T-cell (primary cell): ENCODE measurements around the gene ELK4. TPM values are rescaled to one million over a fixed set of nuclear protein-coding genes. Genes with fewer than 3 reads are reported as not detected.

Experiments
- ATAC-seq, 4 experiments: fragments of 200-7000 bp in 3 of 4; fragments of 150-1000 bp in 1 of 4; cut with Tn5 transposase; replicated peaks in 1 of 4; 1 replicate in 3 of 4; 2 replicates in 1 of 4; pipeline ENCODE4 v1.10.0; 2021; ENCODE audit warnings: moderate library complexity in 3 of 4, mild to moderate bottlenecking in 2 of 4, moderate number of reproducible peaks in 1 of 4
- CTCF ChIA-PET, 2 donors: fragments of 300-600 bp; sonication (Branson Sonifier 250); formaldehyde crosslinking; loops; one replicate each; lab custom pipeline; 2022; ENCODE audit warnings: antibody characterized with exemption in 2 of 2; lab: Charles Lee
- POLR2A ChIA-PET, 2 donors: fragments of 300-600 bp; sonication (Branson Sonifier 250); formaldehyde crosslinking; loops; one replicate each; lab custom pipeline; 2022; ENCODE audit warnings: antibody characterized with exemption in 2 of 2; lab: Charles Lee
- DNase-seq, 35 experiments: peaks; one replicate each; pipeline versions ENCODE4 v3.0.0 to v3.0.0-alpha.2; 2013 to 2023
- H3K27ac ChIP-seq: one replicate; pipeline ENCODE4 v1.5.1; 2013; ENCODE audit warnings: low read length
- H3K27me3 ChIP-seq, 2 experiments: replicated peaks in 1 of 2; 1 replicate in 1 of 2; 2 replicates in 1 of 2; pipeline versions ENCODE4 v1.6.1 to v1.7.0; 2013; ENCODE audit warnings: low read length in 1 of 2, mixed read lengths in 1 of 2; ENCODE audit not compliant: control insufficient read depth in 2 of 2, insufficient read depth in 2 of 2; ENCODE audit errors: extremely low read depth in 1 of 2
- H3K36me3 ChIP-seq, 2 donors: 1 replicate in 1 of 2; 2 replicates in 1 of 2; pipeline versions ENCODE4 v1.6.1 to v1.7.0; 2013; ENCODE audit warnings: low read length in 1 of 2; ENCODE audit not compliant: control insufficient read depth in 2 of 2, insufficient read depth in 1 of 2; ENCODE audit errors: extremely low read depth in 1 of 2
- H3K4me1 ChIP-seq, 2 experiments: 1 replicate in 1 of 2; 2 replicates in 1 of 2; pipeline versions ENCODE4 v1.6.1 to v1.7.0; 2013; ENCODE audit warnings: low read length in 2 of 2, mixed read lengths in 1 of 2; ENCODE audit not compliant: insufficient read depth in 2 of 2, control insufficient read depth in 1 of 2; ENCODE audit errors: extremely low read depth in 1 of 2
- H3K4me3 ChIP-seq, 2 donors: 1 replicate in 1 of 2; 2 replicates in 1 of 2; pipeline versions ENCODE4 v1.5.1 to v1.7.0; 2013; ENCODE audit warnings: mild to moderate bottlenecking in 2 of 2, low read length in 1 of 2, moderate library complexity in 1 of 2; ENCODE audit not compliant: control insufficient read depth in 1 of 2; ENCODE audit errors: extremely low read depth in 1 of 2
- H3K9me3 ChIP-seq: 2 replicates; pipeline ENCODE4 v1.7.0; 2013
- H3K27ac Mint-ChIP-seq, 2 donors: one replicate each; pipeline ENCODE4 v1.8.0; 2020 to 2021; ENCODE audit warnings: mild to moderate bottlenecking in 2 of 2, mixed read lengths in 2 of 2
- H3K27me3 Mint-ChIP-seq, 2 donors: one replicate each; pipeline ENCODE4 v1.8.0; 2021 to 2022; ENCODE audit warnings: mixed read lengths in 2 of 2
- H3K36me3 Mint-ChIP-seq: one replicate; pipeline ENCODE4 v1.8.0; 2021; ENCODE audit warnings: mixed read lengths
- H3K4me1 Mint-ChIP-seq, 3 donors: one replicate each; pipeline ENCODE4 v1.8.0; 2020 to 2022; ENCODE audit warnings: mixed read lengths in 3 of 3, mild to moderate bottlenecking in 1 of 3
- H3K4me3 Mint-ChIP-seq, 3 donors: one replicate each; pipeline ENCODE4 v1.8.0; 2020 to 2022; ENCODE audit warnings: mild to moderate bottlenecking in 3 of 3, mixed read lengths in 3 of 3, moderate library complexity in 3 of 3
- H3K9me3 Mint-ChIP-seq, 3 donors: one replicate each; pipeline ENCODE4 v1.8.0; 2020 to 2022; ENCODE audit warnings: mixed read lengths in 3 of 3
- WGBS: methylation state at CpG from one replicate; pipeline ENCODE4 v1.1.5; 2013; ENCODE audit warnings: missing lambda C conversion rate; ENCODE audit not compliant: insufficient coverage; 5-methylcytosine and 5-hydroxymethylcytosine counted together
- total RNA-seq, 35 experiments: library from RNA in 6 of 35; stranded (reverse) in 6 of 35; fragments of 120-200 nt in 1 of 35; gene quantifications; one replicate each; pipeline versions ENCODE4 v1.2.1 to v1.2.4 and lab custom pipeline; 2013 to 2026

Gene ELK4
- total RNA-seq, 5 donors from 2014 or later (not counting 1 experiment from before 2014, with no cell fraction given) = 131 to 185 (median 173) TPM

- H3K36me3 ChIP-seq = peaks cover 6 to 62% of the 10 kb centered on the region in 2 donors
- DNase-seq (no peak), ATAC-seq (no peak)
- Mint-ChIP-seq H3K36me3 (peaks cover 39% of the 10 kb centered on the region), H3K27me3 (no peaks in the 10 kb centered on the region), H3K27ac (peak overlapping the region; percentile 82 to 86), H3K4me1 (peaks cover 54 to 59% (median 54%) of the 10 kb centered on the region in 3 donors), H3K9me3 (no peaks in the 10 kb centered on the region), H3K4me3 (peak overlapping the region in 1 of 3 donors; percentile 15)
- peaks cover 5 to 21% of the 10 kb centered on the region in 2 experiments for H3K4me1 ChIP-seq
- 60% methylated on average over 1 of the region's 3 CpGs for WGBS
- CTCF ChIA-PET = interaction anchor here in 1 of 2 donors (0.6 kb wide), 1 partner anchor 396 kb away, joined by 3 read pairs; no protein-coding TSS in a partner anchor
- no peak overlapping the region for H3K4me3 ChIP-seq
- no peaks in the 10 kb centered on the region for H3K9me3 ChIP-seq
- no peaks in the 10 kb centered on the region for H3K27me3 ChIP-seq
- POLR2A ChIA-PET = no interaction called here
- H3K27ac ChIP-seq = peak overlapping the region; percentile 30
Measured at GRCh38 chr1:205610901-205611466, 20.8 kb downstream of the ELK4 start.

DNA sequence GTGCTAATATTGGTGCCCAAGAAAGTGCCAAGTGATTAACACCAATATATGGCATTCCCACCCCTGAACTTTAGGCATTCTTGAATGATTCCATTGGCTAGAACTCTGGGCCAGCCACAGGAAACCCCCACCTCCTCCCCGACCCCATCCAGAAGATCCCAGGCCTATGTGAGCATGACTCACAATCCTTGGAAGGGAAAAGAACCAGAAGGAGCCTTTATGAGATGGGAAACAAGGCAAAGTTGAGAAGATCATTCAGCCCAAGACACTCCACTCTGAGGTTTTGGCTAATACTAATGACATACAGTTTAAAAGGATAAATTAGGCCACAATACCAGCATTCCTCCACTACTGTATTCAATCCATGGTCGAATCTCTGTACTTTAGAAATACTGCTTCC lies 21.8 kb downstream of the ELK4 start:
- peaks cover 46 to 56% (median 50%) of the 10 kb centered on the region in 3 donors for H3K4me1 Mint-ChIP-seq
- H3K27me3 ChIP-seq = no peaks in the 10 kb centered on the region
- peaks cover 5 to 19% of the 10 kb centered on the region in 2 experiments for H3K4me1 ChIP-seq
- ATAC-seq = no peak
- H3K4me3 Mint-ChIP-seq = no peak overlapping the region
- WGBS = no CpG with 5 or more reads among the region's 2 CpGs
- DNase-seq = no peak
- H3K9me3 ChIP-seq = no peaks in the 10 kb centered on the region
- ChIA-PET POLR2A (no interaction called here), CTCF (interaction anchor here (0.5 to 1.0 kb wide), 2 partner anchors 101 to 983 kb away, joined by 3 to 6 read pairs; no protein-coding TSS in a partner anchor)
- no peaks in the 10 kb centered on the region for H3K27me3 Mint-ChIP-seq
- H3K27ac Mint-ChIP-seq = peak overlapping the region in 1 of 2 donors; percentile 48
- H3K9me3 Mint-ChIP-seq = no peaks in the 10 kb centered on the region
- H3K27ac ChIP-seq = no peak overlapping the region
- H3K36me3 ChIP-seq = peaks cover 6 to 57% of the 10 kb centered on the region in 2 donors
- peaks cover 34% of the 10 kb centered on the region for H3K36me3 Mint-ChIP-seq
- H3K4me3 ChIP-seq = no peak overlapping the region

- no peaks in the 10 kb centered on the region for H3K27me3 ChIP-seq
- Mint-ChIP-seq H3K9me3 (no peaks in the 10 kb centered on the region), H3K27ac (peak overlapping the region in 1 of 2 donors; percentile 34), H3K27me3 (no peaks in the 10 kb centered on the region), H3K36me3 (peaks cover 23% of the 10 kb centered on the region), H3K4me3 (no peak overlapping the region), H3K4me1 (peaks cover 26 to 33% (median 26%) of the 10 kb centered on the region in 3 donors)
- H3K4me1 ChIP-seq = peaks cover 0 to under 1% of the 10 kb centered on the region in 2 experiments
- ChIA-PET POLR2A (no interaction called here), CTCF (interaction anchor here in 1 of 2 donors (0.6 kb wide), 1 partner anchor 46 kb away, joined by 7 read pairs; no protein-coding TSS in a partner anchor)
- ATAC-seq (no peak), DNase-seq (no peak)
- H3K27ac ChIP-seq = no peak overlapping the region
- H3K4me3 ChIP-seq = no peak overlapping the region
- peaks cover 6 to 49% of the 10 kb centered on the region in 2 donors for H3K36me3 ChIP-seq
- WGBS = 83% methylated on average over 3 of the region's 5 CpGs
- no peaks in the 10 kb centered on the region for H3K9me3 ChIP-seq
Measured at GRCh38 chr1:205604825-205605505, 26.8 kb downstream of the ELK4 start.

DNA sequence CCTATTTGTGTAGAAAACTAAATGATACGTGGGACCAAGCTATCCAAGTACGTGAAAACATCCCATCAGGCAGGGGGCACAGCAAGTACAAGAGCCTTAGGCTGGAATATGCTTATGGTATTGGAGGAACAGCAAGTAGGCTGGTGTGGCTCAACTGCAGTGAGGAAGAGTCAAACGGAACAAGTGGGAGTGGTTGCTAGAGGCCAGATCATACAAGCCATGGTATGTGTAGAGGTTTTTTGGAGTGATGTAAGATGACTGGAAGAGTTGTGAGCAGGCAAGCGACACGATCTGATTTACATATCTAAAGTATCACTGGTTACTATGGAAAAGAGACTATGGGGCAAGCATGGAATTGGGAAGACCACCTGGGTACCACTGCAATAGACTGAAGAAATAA lies 27.8 kb downstream of the ELK4 start:
- Mint-ChIP-seq H3K36me3 (peaks cover 28% of the 10 kb centered on the region), H3K4me1 (peaks cover 17 to 30% (median 19%) of the 10 kb centered on the region in 3 donors), H3K4me3 (no peak overlapping the region), H3K27me3 (no peaks in the 10 kb centered on the region), H3K27ac (no peak overlapping the region), H3K9me3 (no peaks in the 10 kb centered on the region)
- peaks cover 7 to 54% of the 10 kb centered on the region in 2 donors for H3K36me3 ChIP-seq
- no peaks in the 10 kb centered on the region for H3K4me1 ChIP-seq
- no peak for DNase-seq
- no peaks in the 10 kb centered on the region for H3K9me3 ChIP-seq
- ATAC-seq = no peak
- no peak overlapping the region for H3K27ac ChIP-seq
- 94% methylated on average over 5 of the region's 5 CpGs for WGBS
- no peaks in the 10 kb centered on the region for H3K27me3 ChIP-seq
- no peak overlapping the region for H3K4me3 ChIP-seq
- ChIA-PET CTCF (no interaction called here), POLR2A (interaction anchor here in 1 of 2 donors (0.6 kb wide), 1 partner anchor 19 kb away, joined by 8 read pairs; no protein-coding TSS in a partner anchor)

DNA sequence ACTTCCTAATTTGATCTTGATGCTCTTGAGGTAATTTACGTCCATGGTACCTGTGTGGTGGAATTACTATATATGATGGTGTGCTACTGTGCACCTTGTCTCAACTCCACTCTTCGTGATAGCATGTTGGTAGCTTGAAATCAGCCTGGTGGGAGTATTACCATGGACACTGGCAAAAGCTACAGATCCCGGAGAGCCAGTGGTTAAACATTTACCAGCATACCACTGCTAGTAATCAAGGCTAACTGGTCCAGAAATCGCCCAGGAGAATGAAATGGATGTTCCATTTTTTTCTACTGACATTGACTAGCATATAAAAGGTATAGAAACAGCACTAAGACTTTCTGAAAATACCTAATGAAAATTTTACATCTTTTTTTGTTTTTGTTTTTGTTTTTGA lies 30.6 kb downstream of the ELK4 start:
- CTCF ChIA-PET = interaction anchor here (0.7 to 1.4 kb wide), 6 partner anchors 10 to 110 kb away, joined by 3 to 5 read pairs (median 3); partner anchors contain the start of gene ELK4 (in 1 of the 2)
- Mint-ChIP-seq H3K27me3 (no peaks in the 10 kb centered on the region), H3K27ac (peak overlapping the region in 1 of 2 donors; percentile 2), H3K4me1 (peaks cover 12 to 26% (median 16%) of the 10 kb centered on the region in 3 donors), H3K4me3 (no peak overlapping the region), H3K9me3 (no peaks in the 10 kb centered on the region), H3K36me3 (peaks cover 39% of the 10 kb centered on the region)
- DNase-seq (no peak), ATAC-seq (no peak)
- no peaks in the 10 kb centered on the region for H3K4me1 ChIP-seq
- no peak overlapping the region for H3K4me3 ChIP-seq
- peaks cover 3 to 56% of the 10 kb centered on the region in 2 donors for H3K36me3 ChIP-seq
- no CpG with 5 or more reads among the region's 4 CpGs for WGBS
- H3K27me3 ChIP-seq = no peaks in the 10 kb centered on the region
- no peaks in the 10 kb centered on the region for H3K9me3 ChIP-seq
- H3K27ac ChIP-seq = no peak overlapping the region
- POLR2A ChIA-PET = interaction anchor here in 1 of 2 donors (0.7 kb wide), 1 partner anchor 11 kb away, joined by 3 read pairs; no protein-coding TSS in a partner anchor

GRCh38 chr1:205600085-205600484 lies 31.7 kb downstream of the ELK4 start:
- H3K4me1 Mint-ChIP-seq = peaks cover 19 to 30% (median 23%) of the 10 kb centered on the region in 3 donors
- WGBS = 20% methylated on average over 1 of the region's 1 CpG
- ChIA-PET CTCF (interaction anchor here in 1 of 2 donors (1.1 to 1.4 kb wide), 2 partner anchors 32 to 111 kb away, joined by 3 read pairs; partner anchors contain the start of gene ELK4), POLR2A (no interaction called here)
- Histone ChIP-seq H3K4me1 (no peaks in the 10 kb centered on the region), H3K36me3 (peaks cover 3 to 54% of the 10 kb centered on the region in 2 donors), H3K4me3 (no peak overlapping the region), H3K27ac (no peak overlapping the region), H3K27me3 (no peaks in the 10 kb centered on the region), H3K9me3 (no peaks in the 10 kb centered on the region)
- no peak overlapping the region for H3K4me3 Mint-ChIP-seq
- H3K27me3 Mint-ChIP-seq = no peaks in the 10 kb centered on the region
- H3K36me3 Mint-ChIP-seq = peaks cover 38% of the 10 kb centered on the region
- no peaks in the 10 kb centered on the region for H3K9me3 Mint-ChIP-seq
- peak overlapping the region; percentile 37 to 72 for H3K27ac Mint-ChIP-seq
- DNase-seq (no peak), ATAC-seq (peak in 3 of 4 experiments; percentile 19 to 56 (median 56))
